Measurements from ENCODE around the gene DNAI7.

The DNAI7 gene

GRCh38 chr12:25182765-25183164 is 12.2 kb downstream of the DNAI7 start:
- no peak for DNase-seq

GRCh38 chr12:25162866-25163265 is 32.1 kb downstream of the DNAI7 start:
- no peak for DNase-seq

GRCh38 chr12:25156061-25156460 is 38.9 kb downstream of the DNAI7 start:
- DNase-seq, result no peak

GRCh38 chr12:25155022-25155576 is 39.9 kb downstream of the DNAI7 start:
- DNase-seq, result peak; percentile 58

GRCh38 chr12:25152055-25152454 is 42.9 kb downstream of the DNAI7 start:
- DNase-seq, result no peak

GRCh38 chr12:25151476-25151875 is 43.5 kb downstream of the DNAI7 start:
- DNase-seq, result no peak

GRCh38 chr12:25146686-25147085 is 48.3 kb downstream of the DNAI7 start:
- no peak for DNase-seq

- DNase-seq, result peak; percentile 22
Measured at GRCh38 chr12:25135531-25136154, 59.3 kb downstream of the DNAI7 start.

GRCh38 chr12:25131270-25131669 is 63.7 kb downstream of the DNAI7 start:
- DNase-seq, result no peak

- DNase-seq, result peak; percentile 42
Measured at GRCh38 chr12:25130741-25131188, 64.2 kb downstream of the DNAI7 start.

- no peak for DNase-seq
Measured at GRCh38 chr12:25126746-25127145, 68.2 kb downstream of the DNAI7 start.

GRCh38 chr12:25126101-25126500 is 68.9 kb downstream of the DNAI7 start:
- no peak for DNase-seq

- no peak for DNase-seq
Measured at GRCh38 chr12:25124493-25124892, 70.5 kb downstream of the DNAI7 start.

GRCh38 chr12:25123126-25123525 is 71.8 kb downstream of the DNAI7 start:
- DNase-seq, result no peak

- no peak for DNase-seq
Measured at GRCh38 chr12:25121916-25122315, 73.0 kb downstream of the DNAI7 start.

- DNase-seq, result no peak
Measured at GRCh38 chr12:25121110-25121509, 73.8 kb downstream of the DNAI7 start.

- no peak for DNase-seq
Measured at GRCh38 chr12:25119020-25119419, 75.9 kb downstream of the DNAI7 start.

- no peak for DNase-seq
Measured at GRCh38 chr12:25115677-25116076, 79.3 kb downstream of the DNAI7 start.

- no peak for DNase-seq
Measured at GRCh38 chr12:25113651-25114050, 81.3 kb downstream of the DNAI7 start.

- DNase-seq, result no peak
Measured at GRCh38 chr12:25110260-25110659, 84.7 kb downstream of the DNAI7 start.

- peak; percentile 17 for DNase-seq
Measured at GRCh38 chr12:25107920-25108319, 87.0 kb downstream of the DNAI7 start.

GRCh38 chr12:25106818-25107217 is 88.1 kb downstream of the DNAI7 start:
- no peak for DNase-seq

GRCh38 chr12:25102402-25102801 is 92.6 kb downstream of the DNAI7 start:
- no peak for DNase-seq

GRCh38 chr12:25101092-25101445 is 93.9 kb downstream of the DNAI7 start:
- no peak for DNase-seq
